H1 (cell line): ENCODE measurements around the gene CNPY3. TPM values are rescaled to one million over a fixed set of nuclear protein-coding genes. Genes with fewer than 3 reads are reported as not detected.

Source experiments
- BACH1 ChIP-seq: IDR thresholded peaks from 2 replicates; pipeline ENCODE4 v1.6.1; 2012; ENCODE audit warnings: low read length, improper control_type of control experiment
- EP300 ChIP-seq, 2 experiments: IDR thresholded peaks; 1 replicate in 1 of 2; 2 replicates in 1 of 2; pipeline ENCODE4 v1.6.1; 2011 to 2012; ENCODE audit warnings: low read depth in 2 of 2, low read length in 2 of 2, mild to moderate bottlenecking in 2 of 2, borderline replicate concordance in 1 of 2, inconsistent platforms in 1 of 2, moderate library complexity in 1 of 2
- FOSL1 ChIP-seq: IDR thresholded peaks from 2 replicates; pipeline ENCODE4 v1.6.1; 2011; ENCODE audit warnings: mild to moderate bottlenecking, low read depth, low read length, moderate library complexity; ENCODE audit not compliant: insufficient read depth
- GABPA ChIP-seq: IDR thresholded peaks from 2 replicates; pipeline ENCODE4 v1.6.1; 2011; ENCODE audit warnings: mild to moderate bottlenecking, low read length, moderate library complexity, borderline replicate concordance; ENCODE audit not compliant: insufficient read depth
- JUN ChIP-seq: IDR thresholded peaks from 2 replicates; pipeline ENCODE4 v1.6.1; 2011; ENCODE audit warnings: low read depth, mild to moderate bottlenecking, improper control_type of control experiment, low read length
- JUND ChIP-seq: IDR thresholded peaks from 2 replicates; pipeline ENCODE4 v1.6.1; 2011; ENCODE audit warnings: mild to moderate bottlenecking, improper control_type of control experiment, low read length
- PHF8 ChIP-seq: fragments of 200-600 bp; sonication (generic); conservative IDR thresholded peaks from 2 replicates; pipeline ENCODE4 v1.7.1; 2012; ENCODE audit warnings: low read depth, mild to moderate bottlenecking, inconsistent platforms, low read length, moderate library complexity
- SP2 ChIP-seq: IDR thresholded peaks from 2 replicates; pipeline ENCODE4 v1.6.1; 2012; ENCODE audit warnings: mild to moderate bottlenecking, low read length, inconsistent platforms
- polyA plus RNA-seq, 7 experiments: library from polyadenylated mRNA; depleted of rRNA in 3 of 7; stranded (reverse) in 5 of 7; unstranded in 2 of 7; fragments of >200 nt in 5 of 7; fragments of 200-250 nt in 2 of 7; gene quantifications; 1 replicate in 5 of 7; 2 replicates in 1 of 7; 4 replicates in 1 of 7; pipeline versions ENCODE4 v1.2.1 to v1.2.3, GENCODE V29; 2011 to 2013; ENCODE audit warnings: missing spikeins in 2 of 7, mixed read lengths in 2 of 7
- total RNA-seq: library from RNA; stranded (reverse); fragmentation: NEBNext Ultra II Directional; extraction: Animal tissue kit (Norgen Biotek cat#: 25700); gene quantifications from 2 replicates; pipeline ENCODE4 v1.2.1, GENCODE V29; 2021
- TF ChIP-seq, protein P1 (sequence below): fragments of 300-600 bp; sonication (generic); IDR thresholded peaks from 2 replicates; pipeline ENCODE4 v1.7.1; 2012; ENCODE audit warnings: low read length, moderate library complexity, mild to moderate bottlenecking, inconsistent platforms; ENCODE audit not compliant: insufficient replicate concordance

The CNPY3 gene
- total and polyA plus RNA-seq, 2 of the 8 experiments (the other 6 are each of a cell fraction or from before 2014, with no cell fraction given), result 49.6 to 64.5 TPM

DNA sequence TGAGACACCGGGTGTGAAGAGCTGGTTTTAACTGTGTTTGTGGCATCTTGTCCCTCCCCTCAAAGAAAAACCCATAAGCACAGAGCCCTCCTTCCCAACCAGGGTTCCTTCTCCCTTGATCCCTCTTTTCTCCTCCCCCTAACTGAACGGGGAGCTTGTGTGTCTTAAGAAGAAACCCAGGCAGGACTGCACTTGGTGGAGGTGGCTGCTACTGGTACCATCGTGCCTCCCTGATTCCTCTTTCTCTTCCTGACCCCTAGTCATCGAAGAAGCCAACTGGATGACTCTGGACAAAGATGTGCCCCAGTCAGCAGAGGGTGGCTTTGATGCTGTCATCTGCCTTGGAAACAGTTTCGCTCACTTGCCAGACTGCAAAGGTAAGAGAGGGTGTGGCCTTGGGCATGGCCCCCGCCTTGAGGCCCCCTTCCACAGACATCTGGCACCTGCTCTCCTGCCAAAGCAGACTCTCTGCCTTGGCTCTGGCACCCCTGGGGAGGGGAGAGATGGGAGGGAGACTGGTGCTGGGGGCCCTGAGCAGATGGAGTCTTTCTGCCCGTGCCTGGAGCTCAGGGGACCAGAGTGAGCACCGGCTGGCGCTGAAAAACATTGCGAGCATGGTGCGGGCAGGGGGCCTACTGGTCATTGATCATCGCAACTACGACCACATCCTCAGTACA is 33.4 kb downstream of the CNPY3 start (continued):
- TF ChIP-seq, protein P1, sequence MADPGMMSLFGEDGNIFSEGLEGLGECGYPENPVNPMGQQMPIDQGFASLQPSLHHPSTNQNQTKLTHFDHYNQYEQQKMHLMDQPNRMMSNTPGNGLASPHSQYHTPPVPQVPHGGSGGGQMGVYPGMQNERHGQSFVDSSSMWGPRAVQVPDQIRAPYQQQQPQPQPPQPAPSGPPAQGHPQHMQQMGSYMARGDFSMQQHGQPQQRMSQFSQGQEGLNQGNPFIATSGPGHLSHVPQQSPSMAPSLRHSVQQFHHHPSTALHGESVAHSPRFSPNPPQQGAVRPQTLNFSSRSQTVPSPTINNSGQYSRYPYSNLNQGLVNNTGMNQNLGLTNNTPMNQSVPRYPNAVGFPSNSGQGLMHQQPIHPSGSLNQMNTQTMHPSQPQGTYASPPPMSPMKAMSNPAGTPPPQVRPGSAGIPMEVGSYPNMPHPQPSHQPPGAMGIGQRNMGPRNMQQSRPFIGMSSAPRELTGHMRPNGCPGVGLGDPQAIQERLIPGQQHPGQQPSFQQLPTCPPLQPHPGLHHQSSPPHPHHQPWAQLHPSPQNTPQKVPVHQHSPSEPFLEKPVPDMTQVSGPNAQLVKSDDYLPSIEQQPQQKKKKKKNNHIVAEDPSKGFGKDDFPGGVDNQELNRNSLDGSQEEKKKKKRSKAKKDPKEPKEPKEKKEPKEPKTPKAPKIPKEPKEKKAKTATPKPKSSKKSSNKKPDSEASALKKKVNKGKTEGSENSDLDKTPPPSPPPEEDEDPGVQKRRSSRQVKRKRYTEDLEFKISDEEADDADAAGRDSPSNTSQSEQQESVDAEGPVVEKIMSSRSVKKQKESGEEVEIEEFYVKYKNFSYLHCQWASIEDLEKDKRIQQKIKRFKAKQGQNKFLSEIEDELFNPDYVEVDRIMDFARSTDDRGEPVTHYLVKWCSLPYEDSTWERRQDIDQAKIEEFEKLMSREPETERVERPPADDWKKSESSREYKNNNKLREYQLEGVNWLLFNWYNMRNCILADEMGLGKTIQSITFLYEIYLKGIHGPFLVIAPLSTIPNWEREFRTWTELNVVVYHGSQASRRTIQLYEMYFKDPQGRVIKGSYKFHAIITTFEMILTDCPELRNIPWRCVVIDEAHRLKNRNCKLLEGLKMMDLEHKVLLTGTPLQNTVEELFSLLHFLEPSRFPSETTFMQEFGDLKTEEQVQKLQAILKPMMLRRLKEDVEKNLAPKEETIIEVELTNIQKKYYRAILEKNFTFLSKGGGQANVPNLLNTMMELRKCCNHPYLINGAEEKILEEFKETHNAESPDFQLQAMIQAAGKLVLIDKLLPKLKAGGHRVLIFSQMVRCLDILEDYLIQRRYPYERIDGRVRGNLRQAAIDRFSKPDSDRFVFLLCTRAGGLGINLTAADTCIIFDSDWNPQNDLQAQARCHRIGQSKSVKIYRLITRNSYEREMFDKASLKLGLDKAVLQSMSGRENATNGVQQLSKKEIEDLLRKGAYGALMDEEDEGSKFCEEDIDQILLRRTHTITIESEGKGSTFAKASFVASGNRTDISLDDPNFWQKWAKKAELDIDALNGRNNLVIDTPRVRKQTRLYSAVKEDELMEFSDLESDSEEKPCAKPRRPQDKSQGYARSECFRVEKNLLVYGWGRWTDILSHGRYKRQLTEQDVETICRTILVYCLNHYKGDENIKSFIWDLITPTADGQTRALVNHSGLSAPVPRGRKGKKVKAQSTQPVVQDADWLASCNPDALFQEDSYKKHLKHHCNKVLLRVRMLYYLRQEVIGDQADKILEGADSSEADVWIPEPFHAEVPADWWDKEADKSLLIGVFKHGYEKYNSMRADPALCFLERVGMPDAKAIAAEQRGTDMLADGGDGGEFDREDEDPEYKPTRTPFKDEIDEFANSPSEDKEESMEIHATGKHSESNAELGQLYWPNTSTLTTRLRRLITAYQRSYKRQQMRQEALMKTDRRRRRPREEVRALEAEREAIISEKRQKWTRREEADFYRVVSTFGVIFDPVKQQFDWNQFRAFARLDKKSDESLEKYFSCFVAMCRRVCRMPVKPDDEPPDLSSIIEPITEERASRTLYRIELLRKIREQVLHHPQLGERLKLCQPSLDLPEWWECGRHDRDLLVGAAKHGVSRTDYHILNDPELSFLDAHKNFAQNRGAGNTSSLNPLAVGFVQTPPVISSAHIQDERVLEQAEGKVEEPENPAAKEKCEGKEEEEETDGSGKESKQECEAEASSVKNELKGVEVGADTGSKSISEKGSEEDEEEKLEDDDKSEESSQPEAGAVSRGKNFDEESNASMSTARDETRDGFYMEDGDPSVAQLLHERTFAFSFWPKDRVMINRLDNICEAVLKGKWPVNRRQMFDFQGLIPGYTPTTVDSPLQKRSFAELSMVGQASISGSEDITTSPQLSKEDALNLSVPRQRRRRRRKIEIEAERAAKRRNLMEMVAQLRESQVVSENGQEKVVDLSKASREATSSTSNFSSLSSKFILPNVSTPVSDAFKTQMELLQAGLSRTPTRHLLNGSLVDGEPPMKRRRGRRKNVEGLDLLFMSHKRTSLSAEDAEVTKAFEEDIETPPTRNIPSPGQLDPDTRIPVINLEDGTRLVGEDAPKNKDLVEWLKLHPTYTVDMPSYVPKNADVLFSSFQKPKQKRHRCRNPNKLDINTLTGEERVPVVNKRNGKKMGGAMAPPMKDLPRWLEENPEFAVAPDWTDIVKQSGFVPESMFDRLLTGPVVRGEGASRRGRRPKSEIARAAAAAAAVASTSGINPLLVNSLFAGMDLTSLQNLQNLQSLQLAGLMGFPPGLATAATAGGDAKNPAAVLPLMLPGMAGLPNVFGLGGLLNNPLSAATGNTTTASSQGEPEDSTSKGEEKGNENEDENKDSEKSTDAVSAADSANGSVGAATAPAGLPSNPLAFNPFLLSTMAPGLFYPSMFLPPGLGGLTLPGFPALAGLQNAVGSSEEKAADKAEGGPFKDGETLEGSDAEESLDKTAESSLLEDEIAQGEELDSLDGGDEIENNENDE, result no peak
- TF ChIP-seq JUND, result no peak
- no peak for TF ChIP-seq JUN
- no peak for TF ChIP-seq PHF8
- no peak for TF ChIP-seq SP2
- no peak for TF ChIP-seq BACH1
- TF ChIP-seq FOSL1, result no peak
- no peak for TF ChIP-seq GABPA
- no peak for TF ChIP-seq EP300 (IDR thresholded peaks at IDR 0.05; ENCODE audit: borderline replicate concordance in 1 of 2, low read depth in 2 of 2, low read length in 2 of 2)
